Measurements from ENCODE around the gene B3GNT5. TPM values are rescaled to one million over a fixed set of nuclear protein-coding genes. Genes with fewer than 3 reads are reported as not detected.
"Not testable (repeated sequence)": the region's sequence is repeated elsewhere in the genome, so short reads cannot be mapped to it uniquely, and the experiment has no call there.

Gene B3GNT5
- total RNA-seq, 2 donors from 2014 or later: 5.5 to 11.2 TPM

GRCh38 chr3:183227586-183227985, 25.5 kb upstream of the B3GNT5 start:
- no peak for DNase-seq (ENCODE audit: low spot score)
- intact Hi-C loops (cut with DNase I): no loop called here

- DNase-seq (ENCODE audit: low spot score): no peak
- intact Hi-C loops (cut with DNase I): no loop called here
Observed at GRCh38 chr3:183229178-183229577, 23.9 kb upstream of the B3GNT5 start.

GRCh38 chr3:183230251-183230650, 22.8 kb upstream of the B3GNT5 start:
- DNase-seq (ENCODE audit: low spot score); intact Hi-C loops (cut with DNase I): not testable (repeated sequence)

GRCh38 chr3:183230826-183231225, 22.2 kb upstream of the B3GNT5 start:
- no peak for DNase-seq (ENCODE audit: low spot score)
- intact Hi-C loops (cut with DNase I): no loop called here

- no peak for DNase-seq (ENCODE audit: low spot score)
Observed at GRCh38 chr3:183233966-183234365, 19.1 kb upstream of the B3GNT5 start.

GRCh38 chr3:183239046-183239445, 14.0 kb upstream of the B3GNT5 start:
- intact Hi-C loops (cut with DNase I): no loop called here
- no peak for DNase-seq (ENCODE audit: low spot score)

More at GRCh38 chr3:183233966-183234365, 19.1 kb upstream of the B3GNT5 start:
- intact Hi-C loops (cut with DNase I): no loop called here

- intact Hi-C loops (cut with DNase I): no loop called here
- DNase-seq (ENCODE audit: low spot score): no peak
Observed at GRCh38 chr3:183242431-183242830, 10.6 kb upstream of the B3GNT5 start.

- intact Hi-C loops (cut with DNase I): no loop called here
- peak; percentile 85 for DNase-seq (ENCODE audit: low spot score)
Observed at GRCh38 chr3:183244219-183244618, 8.8 kb upstream of the B3GNT5 start.

- intact Hi-C loops (cut with DNase I): no loop called here
- no peak for DNase-seq (ENCODE audit: low spot score)
Observed at GRCh38 chr3:183244981-183245476, 8.0 kb upstream of the B3GNT5 start.

GRCh38 chr3:183247011-183247589, 6.0 kb upstream of the B3GNT5 start:
- no peak for DNase-seq (ENCODE audit: low spot score)
- intact Hi-C loops (cut with DNase I): no loop called here

- DNase-seq (ENCODE audit: low spot score): no peak
- intact Hi-C loops (cut with DNase I): no loop called here
Observed at GRCh38 chr3:183249006-183249718, 3.9 kb upstream of the B3GNT5 start.

GRCh38 chr3:183252118-183252782, 803 bp upstream of the B3GNT5 start:
- intact Hi-C loops (cut with DNase I): loop anchor here in 1 of 2 donors (10.0 kb wide), 1 partner anchor 133 kb away; no protein-coding TSS in a partner anchor
- no peak for DNase-seq (ENCODE audit: low spot score)

- DNase-seq (ENCODE audit: low spot score): peak; percentile 91
- intact Hi-C loops (cut with DNase I): loop anchor here in 1 of 2 donors (10.0 kb wide), 1 partner anchor 131 kb away; no protein-coding TSS in a partner anchor
Observed at GRCh38 chr3:183253528-183254486, 754 bp downstream of the B3GNT5 start.

- DNase-seq (ENCODE audit: low spot score): no peak
- intact Hi-C loops (cut with DNase I): loop anchor here in 1 of 2 donors (10.0 kb wide), 1 partner anchor 130 kb away; no protein-coding TSS in a partner anchor
Observed at GRCh38 chr3:183254487-183255347, 1.7 kb downstream of the B3GNT5 start.

GRCh38 chr3:183255348-183255730, 2.3 kb downstream of the B3GNT5 start:
- intact Hi-C loops (cut with DNase I): loop anchor here in 1 of 2 donors (10.0 kb wide), 1 partner anchor 129 kb away; no protein-coding TSS in a partner anchor
- no peak for DNase-seq (ENCODE audit: low spot score)

- no peak for DNase-seq (ENCODE audit: low spot score)
- intact Hi-C loops (cut with DNase I): loop anchor here in 1 of 2 donors (10.0 kb wide), 1 partner anchor 126 kb away; no protein-coding TSS in a partner anchor
Observed at GRCh38 chr3:183259087-183259486, 6.0 kb downstream of the B3GNT5 start.

GRCh38 chr3:183259621-183260020, 6.6 kb downstream of the B3GNT5 start:
- intact Hi-C loops (cut with DNase I): loop anchor here in 1 of 2 donors (10.0 kb wide), 1 partner anchor 125 kb away; no protein-coding TSS in a partner anchor
- no peak for DNase-seq (ENCODE audit: low spot score)

Measured in posterior vena cava (tissue), 2 donors.